ENCODE data around the gene TBC1D3B.
"Not testable (repeated sequence)": the region's sequence is repeated elsewhere in the genome, so short reads cannot be mapped to it uniquely, and the experiment has no call there.

The TBC1D3B gene

GRCh38 chr17:36130346-36130745 is 46.1 kb downstream of the TBC1D3B start:
- Histone ChIP-seq H3K9me3 (ENCODE audit: control insufficient read depth, low read length) (no peaks in the 10 kb centered on the region), H3K27me3 (ENCODE audit: control insufficient read depth, insufficient read depth, low read length) (no peaks in the 10 kb centered on the region), H3K4me1 (ENCODE audit: control insufficient read depth, insufficient read depth, low read length) (no peaks in the 10 kb centered on the region), H3K36me3 (ENCODE audit: control insufficient read depth, insufficient read depth, low read length) (no peaks in the 10 kb centered on the region), H3K9ac (ENCODE audit: low read length) (no peak overlapping the region), H3K4me3 (ENCODE audit: low read length) (no peak overlapping the region)

- Histone ChIP-seq H3K27me3 (ENCODE audit: control insufficient read depth, insufficient read depth, low read length) (no peaks in the 10 kb centered on the region), H3K9me3 (ENCODE audit: control insufficient read depth, low read length) (no peaks in the 10 kb centered on the region), H3K36me3 (ENCODE audit: control insufficient read depth, insufficient read depth, low read length) (no peaks in the 10 kb centered on the region), H3K9ac (ENCODE audit: low read length) (no peak overlapping the region), H3K4me3 (ENCODE audit: low read length) (no peak overlapping the region), H3K4me1 (ENCODE audit: control insufficient read depth, insufficient read depth, low read length) (no peaks in the 10 kb centered on the region)
Measured at GRCh38 chr17:36129616-36130015, 46.8 kb downstream of the TBC1D3B start.

- Histone ChIP-seq H3K9ac (ENCODE audit: low read length) (no peak overlapping the region), H3K4me1 (ENCODE audit: control insufficient read depth, insufficient read depth, low read length) (no peaks in the 10 kb centered on the region), H3K27me3 (ENCODE audit: control insufficient read depth, insufficient read depth, low read length) (no peaks in the 10 kb centered on the region), H3K36me3 (ENCODE audit: control insufficient read depth, insufficient read depth, low read length) (no peaks in the 10 kb centered on the region), H3K4me3 (ENCODE audit: low read length) (no peak overlapping the region), H3K9me3 (ENCODE audit: control insufficient read depth, low read length) (no peaks in the 10 kb centered on the region)
Measured at GRCh38 chr17:36128411-36128978, 47.9 kb downstream of the TBC1D3B start.

GRCh38 chr17:36127911-36128310 is 48.5 kb downstream of the TBC1D3B start:
- H3K36me3 ChIP-seq (ENCODE audit: control insufficient read depth, insufficient read depth, low read length): no peaks in the 10 kb centered on the region
- no peaks in the 10 kb centered on the region for H3K9me3 ChIP-seq (ENCODE audit: control insufficient read depth, low read length)
- no peak overlapping the region for H3K4me3 ChIP-seq (ENCODE audit: low read length)
- H3K9ac ChIP-seq (ENCODE audit: low read length): no peak overlapping the region
- H3K4me1 ChIP-seq (ENCODE audit: control insufficient read depth, insufficient read depth, low read length): no peaks in the 10 kb centered on the region
- no peaks in the 10 kb centered on the region for H3K27me3 ChIP-seq (ENCODE audit: control insufficient read depth, insufficient read depth, low read length)

GRCh38 chr17:36127199-36127893 is 49.1 kb downstream of the TBC1D3B start:
- H3K27me3 ChIP-seq (ENCODE audit: control insufficient read depth, insufficient read depth, low read length): no peaks in the 10 kb centered on the region
- no peaks in the 10 kb centered on the region for H3K9me3 ChIP-seq (ENCODE audit: control insufficient read depth, low read length)
- no peak overlapping the region for H3K4me3 ChIP-seq (ENCODE audit: low read length)
- H3K4me1 ChIP-seq (ENCODE audit: control insufficient read depth, insufficient read depth, low read length): no peaks in the 10 kb centered on the region
- H3K36me3 ChIP-seq (ENCODE audit: control insufficient read depth, insufficient read depth, low read length): no peaks in the 10 kb centered on the region
- no peak overlapping the region for H3K9ac ChIP-seq (ENCODE audit: low read length)

GRCh38 chr17:36124879-36125824 is 51.3 kb downstream of the TBC1D3B start:
- no peak overlapping the region for H3K9ac ChIP-seq (ENCODE audit: low read length)
- no peaks in the 10 kb centered on the region for H3K27me3 ChIP-seq (ENCODE audit: control insufficient read depth, insufficient read depth, low read length)
- no peaks in the 10 kb centered on the region for H3K36me3 ChIP-seq (ENCODE audit: control insufficient read depth, insufficient read depth, low read length)
- H3K4me1 ChIP-seq (ENCODE audit: control insufficient read depth, insufficient read depth, low read length): no peaks in the 10 kb centered on the region
- no peaks in the 10 kb centered on the region for H3K9me3 ChIP-seq (ENCODE audit: control insufficient read depth, low read length)
- no peak overlapping the region for H3K4me3 ChIP-seq (ENCODE audit: low read length)

- Histone ChIP-seq H3K4me1 (ENCODE audit: control insufficient read depth, insufficient read depth, low read length) (no peaks in the 10 kb centered on the region), H3K27me3 (ENCODE audit: control insufficient read depth, insufficient read depth, low read length) (no peaks in the 10 kb centered on the region), H3K36me3 (ENCODE audit: control insufficient read depth, insufficient read depth, low read length) (no peaks in the 10 kb centered on the region)
Measured at GRCh38 chr17:36123431-36123830, 53.0 kb downstream of the TBC1D3B start.

GRCh38 chr17:36121099-36121498 is 55.3 kb downstream of the TBC1D3B start:
- not testable (repeated sequence) for H3K4me3 ChIP-seq (ENCODE audit: low read length); H3K4me1 ChIP-seq (ENCODE audit: control insufficient read depth, insufficient read depth, low read length); H3K9ac ChIP-seq (ENCODE audit: low read length); H3K9me3 ChIP-seq (ENCODE audit: control insufficient read depth, low read length); H3K27me3 ChIP-seq (ENCODE audit: control insufficient read depth, insufficient read depth, low read length); H3K36me3 ChIP-seq (ENCODE audit: control insufficient read depth, insufficient read depth, low read length)

More at GRCh38 chr17:36123431-36123830, 53.0 kb downstream of the TBC1D3B start:
- Histone ChIP-seq H3K9ac (ENCODE audit: low read length) (no peak overlapping the region), H3K9me3 (ENCODE audit: control insufficient read depth, low read length) (no peaks in the 10 kb centered on the region), H3K4me3 (ENCODE audit: low read length) (no peak overlapping the region)

- no peaks in the 10 kb centered on the region for H3K9me3 ChIP-seq (ENCODE audit: control insufficient read depth, low read length)
- H3K4me1 ChIP-seq (ENCODE audit: control insufficient read depth, insufficient read depth, low read length): no peaks in the 10 kb centered on the region
- no peaks in the 10 kb centered on the region for H3K27me3 ChIP-seq (ENCODE audit: control insufficient read depth, insufficient read depth, low read length)
- H3K4me3 ChIP-seq (ENCODE audit: low read length): no peak overlapping the region
- H3K9ac ChIP-seq (ENCODE audit: low read length): no peak overlapping the region
- no peaks in the 10 kb centered on the region for H3K36me3 ChIP-seq (ENCODE audit: control insufficient read depth, insufficient read depth, low read length)
Measured at GRCh38 chr17:36120221-36120620, 56.2 kb downstream of the TBC1D3B start.

GRCh38 chr17:36118477-36119353 is 57.7 kb downstream of the TBC1D3B start:
- H3K36me3 ChIP-seq (ENCODE audit: control insufficient read depth, insufficient read depth, low read length): no peaks in the 10 kb centered on the region
- no peak overlapping the region for H3K4me3 ChIP-seq (ENCODE audit: low read length)
- H3K27me3 ChIP-seq (ENCODE audit: control insufficient read depth, insufficient read depth, low read length): no peaks in the 10 kb centered on the region
- H3K4me1 ChIP-seq (ENCODE audit: control insufficient read depth, insufficient read depth, low read length): no peaks in the 10 kb centered on the region
- no peaks in the 10 kb centered on the region for H3K9me3 ChIP-seq (ENCODE audit: control insufficient read depth, low read length)
- no peak overlapping the region for H3K9ac ChIP-seq (ENCODE audit: low read length)

GRCh38 chr17:36117505-36118382 is 58.7 kb downstream of the TBC1D3B start:
- Histone ChIP-seq H3K4me3 (ENCODE audit: low read length) (no peak overlapping the region), H3K36me3 (ENCODE audit: control insufficient read depth, insufficient read depth, low read length) (no peaks in the 10 kb centered on the region), H3K9me3 (ENCODE audit: control insufficient read depth, low read length) (no peaks in the 10 kb centered on the region), H3K4me1 (ENCODE audit: control insufficient read depth, insufficient read depth, low read length) (no peaks in the 10 kb centered on the region), H3K27me3 (ENCODE audit: control insufficient read depth, insufficient read depth, low read length) (no peaks in the 10 kb centered on the region), H3K9ac (ENCODE audit: low read length) (no peak overlapping the region)
